Upper lobe of right lung (tissue), 1 donor: ENCODE measurements around the gene ALDH3B2. TPM values are rescaled to one million over a fixed set of nuclear protein-coding genes. Genes with fewer than 3 reads are reported as not detected.
"Not testable (repeated sequence)": the region's sequence is repeated elsewhere in the genome, so short reads cannot be mapped to it uniquely, and the experiment has no call there.

Experiments
- ATAC-seq: fragments of 200-7000 bp; cut with Tn5 transposase; one replicate; pipeline ENCODE4 v1.9.1; 2020; ENCODE audit warnings: mild to moderate bottlenecking, moderate library complexity
- DNase-seq: peaks from one replicate; pipeline ENCODE4 v3.0.0-alpha.2; 2020
- H3K27ac ChIP-seq: fragments of 200-600 bp; one replicate; pipeline ENCODE4 v1.8.0; 2022
- H3K27me3 ChIP-seq: fragments of 200-600 bp; one replicate; pipeline ENCODE4 v1.8.0; 2022; ENCODE audit warnings: mild to moderate bottlenecking
- H3K36me3 ChIP-seq: fragments of 200-600 bp; one replicate; pipeline ENCODE4 v1.8.0; 2022
- H3K4me1 ChIP-seq: fragments of 200-600 bp; one replicate; pipeline ENCODE4 v1.8.0; 2022
- H3K4me3 ChIP-seq: fragments of 200-600 bp; one replicate; pipeline ENCODE4 v1.8.0; 2022; ENCODE audit warnings: mild to moderate bottlenecking
- H3K9me3 ChIP-seq: fragments of 200-600 bp; one replicate; pipeline ENCODE4 v1.8.0; 2022
- intact Hi-C: fragments of 100-400 bp; cut with DNase I; formaldehyde crosslinking; loops from one replicate; pipeline ENCODE4 v1.11.0; 2022
- total RNA-seq: library from RNA; stranded (reverse); fragmentation: NEBNext Ultra II Directional; extraction: Animal tissue kit (Norgen Biotek cat#: 25700); gene quantifications from one replicate; pipeline ENCODE4 v1.2.1, GENCODE V29; 2021
- TF ChIP-seq, protein P1 (sequence below): fragments of 200-600 bp; IDR thresholded peaks from one replicate; pipeline ENCODE4 v1.8.0; 2022; ENCODE audit warnings: antibody characterized with exemption
- donor health status: DM: no; HTN: yes; CAD: no; lungs with severe emphysema.

Gene ALDH3B2
- total RNA-seq, 1 donor from 2014 or later = 1.3 TPM

- H3K9me3 ChIP-seq = no peaks in the 10 kb centered on the region
- peak; percentile 84 for ATAC-seq
- TF ChIP-seq, protein P1, sequence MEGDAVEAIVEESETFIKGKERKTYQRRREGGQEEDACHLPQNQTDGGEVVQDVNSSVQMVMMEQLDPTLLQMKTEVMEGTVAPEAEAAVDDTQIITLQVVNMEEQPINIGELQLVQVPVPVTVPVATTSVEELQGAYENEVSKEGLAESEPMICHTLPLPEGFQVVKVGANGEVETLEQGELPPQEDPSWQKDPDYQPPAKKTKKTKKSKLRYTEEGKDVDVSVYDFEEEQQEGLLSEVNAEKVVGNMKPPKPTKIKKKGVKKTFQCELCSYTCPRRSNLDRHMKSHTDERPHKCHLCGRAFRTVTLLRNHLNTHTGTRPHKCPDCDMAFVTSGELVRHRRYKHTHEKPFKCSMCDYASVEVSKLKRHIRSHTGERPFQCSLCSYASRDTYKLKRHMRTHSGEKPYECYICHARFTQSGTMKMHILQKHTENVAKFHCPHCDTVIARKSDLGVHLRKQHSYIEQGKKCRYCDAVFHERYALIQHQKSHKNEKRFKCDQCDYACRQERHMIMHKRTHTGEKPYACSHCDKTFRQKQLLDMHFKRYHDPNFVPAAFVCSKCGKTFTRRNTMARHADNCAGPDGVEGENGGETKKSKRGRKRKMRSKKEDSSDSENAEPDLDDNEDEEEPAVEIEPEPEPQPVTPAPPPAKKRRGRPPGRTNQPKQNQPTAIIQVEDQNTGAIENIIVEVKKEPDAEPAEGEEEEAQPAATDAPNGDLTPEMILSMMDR = peak; percentile 60
- H3K4me3 ChIP-seq = no peak overlapping the region
- intact Hi-C loops = no loop called here
- H3K36me3 ChIP-seq = no peaks in the 10 kb centered on the region
- no peaks in the 10 kb centered on the region for H3K4me1 ChIP-seq
- peak; percentile 84 for DNase-seq
- no peak overlapping the region for H3K27ac ChIP-seq
- peaks cover 11% of the 10 kb centered on the region for H3K27me3 ChIP-seq
Observed at GRCh38 chr11:67640021-67640757, 34.2 kb downstream of the ALDH3B2 start.

DNA sequence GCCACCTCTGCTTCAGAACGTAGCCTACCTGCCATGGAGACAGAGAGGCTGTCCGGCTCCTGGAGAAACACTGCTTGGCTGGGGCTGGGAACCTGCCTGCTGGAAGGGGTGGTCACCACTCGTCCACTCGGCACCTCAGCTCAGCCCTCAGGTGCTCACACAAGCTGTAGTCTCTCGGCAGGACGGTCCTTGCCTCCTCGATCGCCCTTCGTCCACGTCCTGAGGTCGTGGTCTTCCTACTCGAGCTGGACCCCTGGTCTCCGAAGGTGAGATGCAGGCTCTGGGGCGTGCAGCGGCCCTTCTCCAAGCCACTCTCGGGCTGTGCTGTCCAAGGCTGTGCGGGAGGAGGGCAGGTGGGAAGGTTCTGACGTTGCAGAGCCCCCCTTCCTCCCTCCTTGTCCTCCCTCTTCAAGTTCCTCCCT, 35.0 kb downstream of the ALDH3B2 start, which contains the start of gene TBX10:
Gene TBX10 (minus strand): TSS at position 326 of the 422 bp plus-strand sequence. CDS start 291 bp downstream, at position 35.
- no peaks in the 10 kb centered on the region for H3K9me3 ChIP-seq
- H3K27ac ChIP-seq = no peak within 1 kb of the TSS
- DNase-seq (no peak), ATAC-seq (no peak)
- TF ChIP-seq, protein P1 = no peak
- H3K36me3 ChIP-seq = no peaks in the 10 kb centered on the region
- intact Hi-C loops = no loop called here
- peaks cover 11% of the 10 kb centered on the region for H3K27me3 ChIP-seq
- no peaks in the 10 kb centered on the region for H3K4me1 ChIP-seq
- no peak within 1 kb of the TSS for H3K4me3 ChIP-seq

GRCh38 chr11:67638535-67639437, 35.6 kb downstream of the ALDH3B2 start:
- Histone ChIP-seq H3K4me1 (no peaks in the 10 kb centered on the region), H3K36me3 (no peaks in the 10 kb centered on the region), H3K4me3 (no peak overlapping the region), H3K27ac (no peak overlapping the region), H3K9me3 (no peaks in the 10 kb centered on the region), H3K27me3 (peaks cover 11% of the 10 kb centered on the region)
- intact Hi-C loops = no loop called here
- TF ChIP-seq, protein P1 = no peak
- DNase-seq (peak; percentile 48), ATAC-seq (no peak)

DNA sequence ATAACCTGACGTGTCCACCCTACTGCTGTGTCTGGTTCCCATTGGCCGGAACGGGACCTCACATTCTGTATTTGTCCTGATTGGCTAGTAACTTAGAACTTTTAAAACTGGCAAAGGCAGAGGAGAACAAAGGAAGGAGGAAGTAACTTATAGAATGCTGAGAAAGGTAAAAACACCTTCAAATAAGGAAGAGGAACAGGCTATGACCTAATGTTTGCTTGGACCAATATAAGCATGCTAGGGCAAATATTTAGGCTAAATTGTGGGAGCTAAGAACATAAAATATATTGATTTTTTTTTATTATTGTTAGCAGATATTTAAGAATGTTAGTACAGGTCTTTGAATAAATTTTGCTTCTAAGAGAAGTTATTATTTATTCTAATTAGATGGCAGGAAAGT, 37.0 kb downstream of the ALDH3B2 start:
- H3K9me3 ChIP-seq, intact Hi-C loops, H3K27ac ChIP-seq, H3K36me3 ChIP-seq, H3K4me1 ChIP-seq, H3K4me3 ChIP-seq, ATAC-seq, DNase-seq: not testable (repeated sequence)
- H3K27me3 ChIP-seq = peaks cover 11% of the 10 kb centered on the region

- H3K36me3 ChIP-seq = no peaks in the 10 kb centered on the region
- no peak overlapping the region for H3K4me3 ChIP-seq
- DNase-seq (no peak), ATAC-seq (no peak)
- intact Hi-C loops = no loop called here
- no peaks in the 10 kb centered on the region for H3K9me3 ChIP-seq
- peaks cover 11% of the 10 kb centered on the region for H3K27me3 ChIP-seq
- no peak overlapping the region for H3K27ac ChIP-seq
- no peaks in the 10 kb centered on the region for H3K4me1 ChIP-seq
- TF ChIP-seq, protein P1 = no peak
Observed at GRCh38 chr11:67636962-67637361, 37.5 kb downstream of the ALDH3B2 start.

DNA sequence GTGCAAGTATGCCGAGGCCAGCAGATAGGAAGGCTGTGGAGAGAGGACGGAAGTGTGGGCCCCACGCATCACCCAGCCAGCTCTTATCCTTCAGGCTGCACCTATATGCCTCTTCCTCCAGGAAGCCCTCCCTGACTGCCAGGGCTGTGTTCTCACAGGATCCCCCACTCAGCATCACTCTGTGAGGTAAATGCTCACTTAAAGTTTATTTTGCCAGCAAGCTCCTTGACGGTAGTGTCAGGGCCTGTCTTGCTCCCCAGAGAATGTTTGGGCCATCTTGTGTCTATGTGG, 39.2 kb downstream of the ALDH3B2 start:
- intact Hi-C loops = no loop called here

More for the DNA sequence above, 39.2 kb downstream of the ALDH3B2 start:
- Histone ChIP-seq H3K27me3 (peaks cover 9% of the 10 kb centered on the region), H3K4me1 (peaks cover 6% of the 10 kb centered on the region), H3K4me3 (no peak overlapping the region), H3K9me3 (no peaks in the 10 kb centered on the region), H3K27ac (no peak overlapping the region), H3K36me3 (no peaks in the 10 kb centered on the region)
- TF ChIP-seq, protein P1 = no peak
- ATAC-seq = no peak
- no peak for DNase-seq
